ENCODE data around the gene S1PR5. TPM values are rescaled to one million over a fixed set of nuclear protein-coding genes. Genes with fewer than 3 reads are reported as not detected.

S1PR5 gene
- total RNA-seq, 1 donor from 2014 or later: 0.83 TPM

GRCh38 chr19:10518444-10519361, 1.5 kb upstream of the S1PR5 start:
- peaks cover 32% of the 10 kb centered on the region for H3K4me1 Mint-ChIP-seq (ENCODE audit: unreplicated experiment)
- TF ChIP-seq CTCF (IDR thresholded peaks at IDR 0.05): no peak
- no peaks in the 10 kb centered on the region for H3K9me3 Mint-ChIP-seq (ENCODE audit: unreplicated experiment)
- H3K27ac Mint-ChIP-seq (ENCODE audit: unreplicated experiment): no peak overlapping the region
- H3K36me3 Mint-ChIP-seq (ENCODE audit: unreplicated experiment): no peaks in the 10 kb centered on the region
- no peaks in the 10 kb centered on the region for H3K27me3 Mint-ChIP-seq (ENCODE audit: unreplicated experiment)
- H3K4me3 Mint-ChIP-seq (ENCODE audit: unreplicated experiment): peak overlapping the region; percentile 68
- DNase-seq (ENCODE audit: extremely low spot score, unreplicated experiment): no peak

DNA sequence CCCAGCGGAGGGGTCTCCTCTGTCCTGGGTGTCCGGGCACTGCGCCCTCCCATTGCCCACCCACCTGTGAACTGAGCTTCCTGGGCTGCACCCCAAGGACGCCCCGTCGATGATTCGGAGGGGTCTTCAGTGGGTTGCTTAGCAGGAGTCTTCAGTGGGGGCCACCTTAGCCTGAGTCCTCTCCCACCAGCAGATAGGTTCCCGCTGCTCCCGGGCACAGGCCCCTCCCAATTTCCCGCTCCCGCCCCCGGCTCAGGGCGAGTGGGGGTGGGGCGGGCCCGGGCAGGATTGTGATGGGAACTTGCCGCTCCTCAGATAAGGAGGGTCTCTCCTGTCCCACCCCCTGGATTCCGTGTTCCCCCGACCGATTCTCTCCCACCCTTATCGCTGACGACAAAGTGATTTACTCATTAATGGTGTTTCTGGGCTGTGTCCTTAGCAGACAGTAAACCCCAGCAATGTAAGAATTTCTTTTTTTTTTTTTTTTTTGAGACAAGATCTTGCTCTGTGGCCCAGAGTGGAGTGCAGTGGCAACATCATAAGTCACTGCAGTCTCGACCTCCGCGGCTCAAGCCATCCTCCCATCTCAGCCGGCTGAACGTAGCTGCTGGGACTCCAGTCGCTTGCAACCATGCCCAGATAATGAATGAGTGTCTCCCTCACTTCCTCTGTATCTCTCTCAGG, 655 bp upstream of the S1PR5 start:
- peak overlapping the region; percentile 5 for H3K27ac Mint-ChIP-seq (ENCODE audit: unreplicated experiment)
- peaks cover 2% of the 10 kb centered on the region for H3K36me3 Mint-ChIP-seq (ENCODE audit: unreplicated experiment)
- H3K27me3 Mint-ChIP-seq (ENCODE audit: unreplicated experiment): no peaks in the 10 kb centered on the region
- H3K4me1 Mint-ChIP-seq (ENCODE audit: unreplicated experiment): peaks cover 32% of the 10 kb centered on the region
- TF ChIP-seq CTCF (IDR thresholded peaks at IDR 0.05): no peak
- peak overlapping the region; percentile 68 for H3K4me3 Mint-ChIP-seq (ENCODE audit: unreplicated experiment)
- no peaks in the 10 kb centered on the region for H3K9me3 Mint-ChIP-seq (ENCODE audit: unreplicated experiment)
- peak; percentile 85 for DNase-seq (ENCODE audit: extremely low spot score, unreplicated experiment)

GRCh38 chr19:10516671-10517286, 468 bp downstream of the S1PR5 start:
- H3K27me3 Mint-ChIP-seq (ENCODE audit: unreplicated experiment): no peaks in the 10 kb centered on the region
- DNase-seq (ENCODE audit: extremely low spot score, unreplicated experiment): no peak
- H3K4me3 Mint-ChIP-seq (ENCODE audit: unreplicated experiment): peak overlapping the region; percentile 76
- H3K4me1 Mint-ChIP-seq (ENCODE audit: unreplicated experiment): peaks cover 32% of the 10 kb centered on the region
- peaks cover 2% of the 10 kb centered on the region for H3K36me3 Mint-ChIP-seq (ENCODE audit: unreplicated experiment)
- H3K9me3 Mint-ChIP-seq (ENCODE audit: unreplicated experiment): no peaks in the 10 kb centered on the region
- no peak for TF ChIP-seq CTCF (IDR thresholded peaks at IDR 0.05)
- H3K27ac Mint-ChIP-seq (ENCODE audit: unreplicated experiment): peak overlapping the region; percentile 46

DNA sequence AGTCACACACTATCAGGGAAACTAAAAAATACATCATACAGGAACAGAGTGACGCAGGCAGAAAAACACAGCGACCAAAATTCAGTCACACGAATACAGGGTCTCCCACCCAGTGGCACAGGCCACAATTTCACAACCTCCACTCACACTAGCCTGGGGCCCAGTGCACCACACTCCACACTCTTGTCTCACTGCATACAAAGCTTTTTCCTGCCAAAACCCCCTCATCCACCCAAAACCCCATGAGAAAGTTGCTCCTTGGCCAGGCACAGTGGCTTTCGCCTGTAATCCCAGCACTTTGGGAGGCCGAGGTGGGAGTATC, 1.2 kb downstream of the S1PR5 start:
- TF ChIP-seq CTCF (IDR thresholded peaks at IDR 0.05): no peak
- Mint-ChIP-seq H3K4me1 (ENCODE audit: unreplicated experiment) (peaks cover 32% of the 10 kb centered on the region), H3K4me3 (ENCODE audit: unreplicated experiment) (peak overlapping the region; percentile 76), H3K27ac (ENCODE audit: unreplicated experiment) (no peak overlapping the region), H3K36me3 (ENCODE audit: unreplicated experiment) (peaks cover 2% of the 10 kb centered on the region), H3K27me3 (ENCODE audit: unreplicated experiment) (no peaks in the 10 kb centered on the region), H3K9me3 (ENCODE audit: unreplicated experiment) (no peaks in the 10 kb centered on the region)
- no peak for DNase-seq (ENCODE audit: extremely low spot score, unreplicated experiment)

Measured in osteocyte (in vitro differentiated cells).